ENCODE results near the gene ANGEL1.

- no peak for TF ChIP-seq POLR2A (IDR thresholded peaks at IDR 0.05)
- TF ChIP-seq CTCF (IDR thresholded peaks at IDR 0.05): no peak
Observed at GRCh38 chr14:76775695-76776427, 36.8 kb downstream of the ANGEL1 start.

Data from testis (tissue), 2 donors.